IPS DF 4.7 (cell line): Measurements from ENCODE around the gene DDX49.

Source experiments
- DNase-seq: peaks from one replicate; pipeline ENCODE4 v3.0.0-alpha.2; 2013; ENCODE audit warnings: low spot score; ENCODE audit errors: extremely low read depth

The DDX49 gene

GRCh38 chr19:18972301-18972811, 52.8 kb downstream of the DDX49 start:
- DNase-seq: no peak

DNA sequence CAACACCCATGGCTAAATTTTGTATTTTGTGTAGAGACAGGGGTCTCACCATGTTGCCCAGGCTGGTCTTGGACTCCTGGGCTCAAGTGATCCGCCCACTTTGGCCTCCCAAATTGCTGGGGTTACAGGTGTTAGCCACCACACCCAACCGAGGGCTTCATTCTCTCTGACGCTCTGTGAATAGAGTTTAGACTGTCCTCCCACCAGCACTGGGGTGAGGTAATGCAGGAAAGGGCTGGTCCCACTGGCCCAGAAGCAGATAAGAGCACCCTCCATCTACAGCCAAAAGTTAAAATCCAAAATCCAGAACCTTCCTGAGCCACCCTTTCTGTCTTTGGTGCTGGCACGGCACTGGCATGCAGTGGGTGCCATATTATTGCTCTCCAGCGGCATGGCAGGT, 53.3 kb downstream of the DDX49 start:
- DNase-seq: no peak

- DNase-seq: no peak
These were observed 55.5 kb downstream of the DDX49 start for GRCh38 chr19:18975011-18975410.

DNA sequence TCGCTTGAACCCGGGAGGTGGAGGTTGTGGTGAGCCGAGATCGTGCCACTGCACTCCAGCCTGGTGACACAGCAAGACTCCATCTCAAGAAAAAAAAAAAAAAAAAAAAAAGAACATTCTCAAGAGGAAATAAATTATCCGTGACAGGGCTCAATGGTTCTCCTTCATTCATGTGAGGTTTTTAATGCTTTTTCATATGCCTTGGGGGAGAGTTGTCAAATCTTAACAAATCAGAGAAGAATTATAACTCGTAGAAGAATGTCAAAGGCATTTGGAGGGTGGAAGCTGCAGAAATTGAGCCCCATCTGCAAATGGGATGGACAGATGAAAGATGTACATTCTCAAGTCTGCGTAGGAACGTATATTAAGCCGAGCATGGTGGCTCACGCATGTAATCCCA, 56.4 kb downstream of the DDX49 start:
- DNase-seq: no peak
